ENCODE results near the gene CCDC187. TPM values are rescaled to one million over a fixed set of nuclear protein-coding genes. Genes with fewer than 3 reads are reported as not detected.

Gene CCDC187
- total and polyA plus RNA-seq, 10 donors = 0.03 to 0.20 (median 0.11) TPM; not detected in 2

DNA sequence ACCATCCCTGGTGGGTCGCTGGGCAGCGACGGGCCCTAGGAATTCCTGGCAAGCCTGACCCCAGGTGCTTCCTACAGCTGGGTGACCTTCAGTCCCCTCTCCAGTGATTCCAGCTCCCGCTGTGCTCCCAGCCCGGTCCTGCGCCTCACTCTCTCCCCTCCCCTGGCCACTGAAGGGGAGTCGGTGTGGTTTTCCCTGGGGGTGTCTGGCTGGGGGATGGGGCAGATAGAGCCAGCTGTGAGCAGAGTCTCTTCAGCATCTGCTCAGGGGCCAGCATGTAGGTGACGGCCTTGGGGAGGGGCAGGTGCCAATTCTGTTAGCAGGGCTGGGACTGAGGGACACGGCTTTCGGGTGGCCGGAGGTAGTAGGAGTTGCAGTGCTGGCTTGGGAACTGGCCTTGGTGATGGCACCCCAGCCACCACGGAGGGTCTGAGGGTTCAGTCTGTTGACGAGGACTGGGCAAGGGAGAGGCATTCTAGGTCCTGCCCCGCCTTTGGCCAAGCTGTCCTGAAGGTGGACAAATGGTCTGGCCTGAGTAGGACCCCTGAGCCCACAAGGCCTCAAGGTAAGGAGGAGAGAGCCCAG, 26.6 kb upstream of the CCDC187 start:
- Histone ChIP-seq H3K4me1 (peaks cover 13 to 49% (median 32%) of the 10 kb centered on the region in 6 donors), H3K36me3 (no peaks in the 10 kb centered on the region), H3K9me3 (no peaks in the 10 kb centered on the region), H3K27ac (no peak overlapping the region), H3K27me3 (replicated peaks in 1 of 7) (peaks cover 0 to 41% (median 12%) of the 10 kb centered on the region in 7 donors), H3K4me3 (no peak overlapping the region)
- TF ChIP-seq POLR2AphosphoS5 (IDR thresholded peaks at IDR 0.05) = peak in 1 of 3 donors; percentile 39
- no peak for TF ChIP-seq CTCF (IDR thresholded peaks at IDR 0.05 in 8 of 11, conservative IDR thresholded peaks at IDR 0.05 in 3 of 11)
- no peak for TF ChIP-seq POLR2A (IDR thresholded peaks at IDR 0.05)
- 70 to 82% (median 80%) methylated on average over 13 to 14 of the region's 14 CpGs for WGBS, 5 donors
- no peak for DNase-seq
- intact Hi-C loops (cut with DNase I; ENCODE audit: low total_unique reads) = no loop called here

DNA sequence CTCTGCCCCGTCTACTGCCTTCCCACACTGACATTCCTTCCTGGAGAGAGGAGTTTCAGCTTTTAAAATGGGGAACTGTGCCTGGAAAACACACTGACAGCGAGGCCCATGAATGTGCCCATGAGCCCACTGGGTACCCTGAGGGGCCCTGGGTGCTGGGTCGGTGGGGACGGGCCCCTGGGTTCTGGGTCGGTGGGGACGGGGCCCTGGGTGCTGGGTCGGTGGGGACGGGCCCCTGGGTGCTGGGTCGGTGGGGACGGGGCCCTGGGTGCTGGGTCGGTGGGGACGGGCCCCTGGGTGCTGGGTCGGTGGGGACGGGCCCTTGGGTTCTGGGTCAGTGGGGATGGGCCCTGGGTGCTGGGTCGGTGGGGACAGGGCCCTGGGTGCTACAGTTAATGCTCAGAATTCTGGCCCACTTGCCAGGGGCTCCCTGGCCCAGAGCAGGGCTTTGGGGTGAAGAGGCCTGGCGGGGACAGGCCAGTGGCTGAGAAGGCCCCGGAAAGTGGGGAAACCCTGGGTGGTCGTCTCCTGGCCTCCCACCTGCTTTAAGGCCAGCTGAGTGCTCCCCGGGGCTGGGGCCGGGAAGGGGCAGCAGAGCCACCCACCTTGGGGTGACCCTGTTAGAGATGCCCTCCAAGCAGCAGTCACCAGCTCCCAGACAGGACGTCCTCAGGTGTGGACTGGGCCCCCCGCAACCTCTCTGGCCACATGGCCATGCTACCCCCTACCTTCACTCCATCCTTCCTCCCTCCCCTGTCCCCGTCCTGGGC, 25.9 kb upstream of the CCDC187 start:
- Histone ChIP-seq H3K9me3 (no peaks in the 10 kb centered on the region), H3K27me3 (replicated peaks in 1 of 7) (peaks cover 0 to 47% (median 12%) of the 10 kb centered on the region in 7 donors), H3K4me1 (peaks cover 13 to 50% (median 32%) of the 10 kb centered on the region in 6 donors), H3K4me3 (peak overlapping the region in 2 of 8 donors; percentile 47 to 75), H3K27ac (no peak overlapping the region), H3K36me3 (no peaks in the 10 kb centered on the region)
- intact Hi-C loops (cut with DNase I; ENCODE audit: low total_unique reads) = no loop called here
- DNase-seq = no peak
- no peak for TF ChIP-seq POLR2A (IDR thresholded peaks at IDR 0.05)
- no peak for TF ChIP-seq CTCF (IDR thresholded peaks at IDR 0.05 in 8 of 11, conservative IDR thresholded peaks at IDR 0.05 in 3 of 11)
- TF ChIP-seq POLR2AphosphoS5 (IDR thresholded peaks at IDR 0.05) = no peak
- 84 to 89% (median 87%) methylated on average over 17 to 23 of the region's 23 CpGs for WGBS, 5 donors

- Histone ChIP-seq H3K27ac (peak overlapping the region in 3 of 8 donors; percentile 78 to 81 (median 79)), H3K9me3 (no peaks in the 10 kb centered on the region), H3K27me3 (replicated peaks in 1 of 7) (peaks cover 0 to 52% (median 12%) of the 10 kb centered on the region in 7 donors), H3K36me3 (no peaks in the 10 kb centered on the region), H3K4me1 (peaks cover 13 to 50% (median 32%) of the 10 kb centered on the region in 6 donors), H3K4me3 (peak overlapping the region in 4 of 8 donors; percentile 43 to 75 (median 50))
- 40 to 85% (median 77%) methylated on average over 1 to 19 of the region's 19 CpGs for WGBS, 5 donors
- TF ChIP-seq POLR2A (IDR thresholded peaks at IDR 0.05) (no peak), CTCF (IDR thresholded peaks at IDR 0.05 in 8 of 11, conservative IDR thresholded peaks at IDR 0.05 in 3 of 11) (no peak), POLR2AphosphoS5 (IDR thresholded peaks at IDR 0.05) (no peak)
- DNase-seq = no peak
- intact Hi-C loops (cut with DNase I; ENCODE audit: low total_unique reads) = no loop called here
These were observed 25.3 kb upstream of the CCDC187 start for GRCh38 chr9:136329211-136329627.

GRCh38 chr9:136328622-136329041, 24.7 kb upstream of the CCDC187 start:
- peaks cover 13 to 50% (median 32%) of the 10 kb centered on the region in 6 donors for H3K4me1 ChIP-seq
- 19 to 30% (median 23%) methylated on average over 8 to 15 of the region's 15 CpGs; no CpG with 5 or more reads in 1 of the 5 donors for WGBS, 5 donors
- no peaks in the 10 kb centered on the region for H3K9me3 ChIP-seq
- H3K4me3 ChIP-seq = peak overlapping the region in 7 of 8 donors; percentile 31 to 75 (median 47)
- TF ChIP-seq CTCF (IDR thresholded peaks at IDR 0.05 in 8 of 11, conservative IDR thresholded peaks at IDR 0.05 in 3 of 11) (no peak), POLR2AphosphoS5 (IDR thresholded peaks at IDR 0.05) (peak in 1 of 3 donors; percentile 16)
- H3K27ac ChIP-seq = peak overlapping the region in 6 of 8 donors; percentile 53 to 81 (median 78)
- intact Hi-C loops (cut with DNase I; ENCODE audit: low total_unique reads) = no loop called here
- H3K36me3 ChIP-seq = no peaks in the 10 kb centered on the region
- no peak for DNase-seq
- H3K27me3 ChIP-seq (replicated peaks in 1 of 7) = peaks cover 0 to 52% (median 12%) of the 10 kb centered on the region in 7 donors

All from spleen (tissue), 11 donors.